K562 (cell line): ENCODE results near the gene ARHGAP12. TPM values are rescaled to one million over a fixed set of nuclear protein-coding genes. Genes with fewer than 3 reads are reported as not detected.

Source experiments
- ATAC-seq: fragments of 200-7000 bp; cut with Tn5 transposase; 3 replicates; pipeline ENCODE4 v1.9.1; 2020; ENCODE audit warnings: moderate library complexity
- BruUV-seq: library from RNA; stranded (reverse); fragments of 400-500 nt; replicated peaks from 2 replicates; lab custom pipeline; 2021; lab: Mats Ljungman, UMichigan
- CTCF ChIA-PET: fragments of 300-600 bp; formaldehyde crosslinking; extraction: SDS; loops from one replicate; lab custom pipeline; 2021; ENCODE audit warnings: low intra/inter-chr PET ratio; lab: Yijun Ruan, JAX
- POLR2A ChIA-PET: fragments of 300-600, 350-650 bp; sonication (Branson Sonifier 250); formaldehyde crosslinking; extraction: SDS; loops from one replicate; lab custom pipeline; 2021; ENCODE audit warnings: antibody characterized with exemption, inconsistent platforms; lab: Yijun Ruan, JAX
- DNase-seq, 4 experiments: peaks; one replicate each; pipeline versions ENCODE4 v3.0.0 to v3.0.0-alpha.2; 2011 to 2018; ENCODE audit warnings: low spot score in 3 of 4, mixed read lengths in 3 of 4; ENCODE audit errors: extremely low read depth in 1 of 4
- FAIRE-seq: peaks from 2 replicates; lab custom pipeline; 2011; peaks lifted over from hg19 to GRCh38; lab: Jason Lieb, UNC
- H2AFZ ChIP-seq: 2 replicates; pipeline ENCODE4 v1.6.0; 2011; ENCODE audit warnings: low read depth, low read length, control low read depth, inconsistent platforms
- H3K27ac ChIP-seq: fragments of 200-600 bp; 3 replicates; pipeline ENCODE4 v1.8.0; 2011; ENCODE audit warnings: low read depth, mild to moderate bottlenecking, control low read depth, inconsistent platforms, low read length, moderate library complexity, mixed read lengths; ENCODE audit errors: extremely low read depth
- H3K27me3 ChIP-seq, 2 experiments: fragments of 300-600 bp in 1 of 2; 2 replicates in 1 of 2; 3 replicates in 1 of 2; pipeline versions ENCODE4 v1.6.0 to v1.8.0; 2011; ENCODE audit warnings: inconsistent platforms in 2 of 2, low read length in 2 of 2, mild to moderate bottlenecking in 1 of 2, mixed read lengths in 1 of 2, moderate library complexity in 1 of 2; ENCODE audit not compliant: control insufficient read depth in 2 of 2, insufficient read depth in 2 of 2
- H3K36me3 ChIP-seq: fragments of 300-600 bp; 3 replicates; pipeline ENCODE4 v1.8.0; 2011; ENCODE audit warnings: mild to moderate bottlenecking, low read length, inconsistent platforms; ENCODE audit not compliant: control insufficient read depth, insufficient read depth
- H3K4me1 ChIP-seq, 2 experiments: fragments of 200-600 bp in 1 of 2; replicated peaks in 1 of 2; 2 replicates in 1 of 2; 3 replicates in 1 of 2; pipeline versions ENCODE4 v1.5.1 to v1.8.0; 2011; ENCODE audit warnings: inconsistent platforms in 2 of 2, low read length in 2 of 2, mild to moderate bottlenecking in 1 of 2, mixed read lengths in 1 of 2, moderate library complexity in 1 of 2; ENCODE audit not compliant: control insufficient read depth in 2 of 2, insufficient read depth in 2 of 2
- H3K4me2 ChIP-seq: 2 replicates; pipeline ENCODE4 v1.6.1; 2011; ENCODE audit warnings: low read length, control low read depth, inconsistent platforms, mixed read lengths; ENCODE audit not compliant: insufficient read depth
- H3K4me3 ChIP-seq: fragments of 200-600 bp; sonication (generic), shearing (Covaris generic); 2 replicates; pipeline ENCODE4 v1.5.1; 2016; ENCODE audit warnings: control low read depth, inconsistent platforms
- H3K79me2 ChIP-seq: fragments of 200-600 bp; 3 replicates; pipeline ENCODE4 v1.8.0; 2011; ENCODE audit warnings: low read length, inconsistent platforms; ENCODE audit not compliant: control insufficient read depth, insufficient read depth
- H3K9ac ChIP-seq, 2 experiments: 2 replicates each; pipeline versions ENCODE4 v1.6.0 to v1.6.1; 2011; ENCODE audit warnings: low read depth in 2 of 2, low read length in 2 of 2, control low read depth in 1 of 2, inconsistent platforms in 1 of 2, mild to moderate bottlenecking in 1 of 2, mixed read lengths in 1 of 2; ENCODE audit not compliant: insufficient read depth in 1 of 2
- H3K9me1 ChIP-seq: one replicate; pipeline ENCODE4 v1.6.0; 2011; ENCODE audit warnings: inconsistent platforms, mild to moderate bottlenecking, low read length, moderate library complexity; ENCODE audit not compliant: control insufficient read depth, insufficient read depth
- H3K9me3 ChIP-seq: replicated peaks from 2 replicates; pipeline ENCODE4 v1.5.1; 2011; ENCODE audit warnings: low read depth, low read length, inconsistent platforms; ENCODE audit not compliant: control insufficient read depth, insufficient read depth
- H4K20me1 ChIP-seq: replicated peaks from 2 replicates; pipeline ENCODE4 v1.6.1; 2011; ENCODE audit warnings: low read length, inconsistent platforms, mixed read lengths; ENCODE audit not compliant: control insufficient read depth, insufficient read depth
- CCAR2 ChIP-seq: fragments of 200-400 bp; formaldehyde crosslinking; IDR thresholded peaks from 2 replicates; pipeline ENCODE4 v1.6.1; 2017; ENCODE audit warnings: mild to moderate bottlenecking, low read depth, low read length
- ETS1 ChIP-seq: conservative IDR thresholded peaks from 2 replicates; pipeline ENCODE4 v1.6.1; 2011; ENCODE audit warnings: low read depth, mild to moderate bottlenecking, low read length; ENCODE audit not compliant: control insufficient read depth
- ETV1 ChIP-seq: fragments of 450-650 bp; conservative IDR thresholded peaks from 2 replicates; pipeline ENCODE4 v1.6.1; 2016; ENCODE audit warnings: missing genetic modification characterization, control low read depth, low read depth, missing compliant biosample characterization
- FOXA1 ChIP-seq: fragments of 450-650 bp; IDR thresholded peaks from 2 replicates; pipeline ENCODE4 v1.6.1; 2016; ENCODE audit warnings: mild to moderate bottlenecking, borderline replicate concordance
- WGBS: fragments of 100-300 bp; shearing (Covaris generic); methylation state at CpG from one replicate; pipeline ENCODE4 v1.1.6; 2016; ENCODE audit warnings: low coverage, mixed read lengths; ENCODE audit not compliant: insufficient coverage; ENCODE audit errors: missing lambda C conversion rate; 5-methylcytosine and 5-hydroxymethylcytosine counted together
- in situ Hi-C: fragments of 300-500 bp; cut with MboI; formaldehyde crosslinking; loops from 4 replicates; pipeline ENCODE4 v1.15.0; 2018; ENCODE audit warnings: inconsistent platforms, mixed read lengths
- intact Hi-C: fragments of 100-400 bp; cut with micrococcal nuclease; formaldehyde crosslinking; loops from 2 replicates; pipeline ENCODE4 v1.14.2; 2022
- polyA plus RNA-seq, 8 experiments: library from polyadenylated mRNA; depleted of rRNA in 4 of 8; stranded (reverse) in 5 of 8; unstranded in 3 of 8; fragments of >200 nt; fragmentation: Nextera tagmentation in 2 of 8; fragmentation: Illumina TruSeq in 1 of 8; extraction: Ambion mirVana in 2 of 8; extraction: Trizol in 1 of 8; gene quantifications; 2 replicates each; pipeline versions ENCODE4 v1.2.1 to v1.2.3, GENCODE V29; 2011 to 2014; ENCODE audit warnings: inconsistent platforms in 1 of 8, missing spikeins in 1 of 8
- total RNA-seq, 7 experiments: library from RNA; depleted of rRNA in 6 of 7; stranded (reverse); fragments of >200 nt in 6 of 7; fragmentation: Illumina TruSeq in 2 of 7; extraction: Trizol in 2 of 7; gene quantifications; 2 replicates each; pipeline versions ENCODE4 v1.2.1 to v1.2.3, GENCODE V29; 2011 to 2021; ENCODE audit warnings: low replicate concordance in 1 of 7

ARHGAP12 gene
- total and polyA plus RNA-seq, 9 of the 15 experiments (the other 6 are each of a cell fraction or from before 2014, with no cell fraction given), result 4.4 to 18.7 (median 10.1) TPM

DNA sequence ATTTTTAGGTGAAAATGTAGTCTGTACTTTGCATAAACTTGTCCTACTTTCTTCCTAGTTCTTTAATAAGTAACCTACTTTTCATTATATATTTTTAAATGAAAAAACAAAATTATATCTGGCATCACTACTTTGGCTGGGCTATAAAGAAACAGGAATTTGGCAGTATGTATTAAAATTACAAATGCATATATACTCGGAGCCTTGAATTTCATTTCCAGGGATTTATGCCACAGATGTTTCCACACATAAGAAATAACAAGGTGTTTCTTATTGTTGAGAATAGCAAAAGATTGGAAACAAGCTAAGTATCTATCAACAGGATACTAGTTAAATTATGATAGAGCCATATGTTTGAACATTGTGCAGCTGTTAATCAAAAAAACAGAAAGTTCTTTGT is 2.2 kb upstream of the ARHGAP12 start:
- intact Hi-C loops (no loop called here), in situ Hi-C loops (no loop called here)
- H3K4me2 ChIP-seq, result no peak overlapping the region; the same call in 1 of the 2 replicates
- WGBS, result 74% methylated on average over 1 of the region's 1 CpG
- FAIRE-seq, result no peak
- no TSS peak for BruUV-seq
- H3K9ac ChIP-seq, result no peak overlapping the region
- no peaks in the 10 kb centered on the region for H3K9me1 ChIP-seq
- H3K79me2 ChIP-seq, result peaks cover 25% of the 10 kb centered on the region
- no peak for TF ChIP-seq ETV1 (tag)
- no peak for TF ChIP-seq CCAR2
- no peak for TF ChIP-seq ETS1
- no peak for TF ChIP-seq FOXA1
- H3K36me3 ChIP-seq, result no peaks in the 10 kb centered on the region
- CTCF ChIA-PET, result interaction anchor here (0.6 kb wide), 1 partner anchor 122 kb away, joined by 4 read pairs; no protein-coding TSS in a partner anchor
- no peak overlapping the region for H3K4me3 ChIP-seq
- H3K4me1 ChIP-seq, result peaks cover 11 to 16% of the 10 kb centered on the region in 2 experiments; a peak in 4 of 5 replicates
- no peak overlapping the region for H3K27ac ChIP-seq
- H4K20me1 ChIP-seq, result no peaks in the 10 kb centered on the region
- H2AFZ ChIP-seq, result peak overlapping the region; percentile 94; the same call in 1 of the 2 replicates
- ATAC-seq, result no peak
- no peaks in the 10 kb centered on the region for H3K27me3 ChIP-seq
- DNase-seq, result no peak
- POLR2A ChIA-PET, result interaction anchor here (0.8 to 2.2 kb wide), 7 partner anchors 9 to 75 kb away, joined by 3 to 14 read pairs (median 4); no protein-coding TSS in a partner anchor
- H3K9me3 ChIP-seq, result no peaks in the 10 kb centered on the region
